CD8-positive, alpha-beta memory T cell (primary cell): Measurements from ENCODE around the gene RNASE3. TPM values are rescaled to one million over a fixed set of nuclear protein-coding genes. Genes with fewer than 3 reads are reported as not detected.
"Not testable (repeated sequence)": the region's sequence is repeated elsewhere in the genome, so short reads cannot be mapped to it uniquely, and the experiment has no call there.

ENCODE experiments used
- CTCF ChIA-PET: fragments of 350-600 bp; sonication (Branson Sonifier 250); formaldehyde crosslinking; loops from one replicate; lab custom pipeline; 2021; ENCODE audit warnings: antibody characterized with exemption; lab: Charles Lee
- POLR2A ChIA-PET: fragments of 350-600 bp; sonication (Branson Sonifier 250); formaldehyde crosslinking; loops from one replicate; lab custom pipeline; 2021; ENCODE audit warnings: antibody characterized with exemption; lab: Charles Lee
- DNase-seq, 5 donors: peaks; one replicate each; pipeline versions ENCODE4 v3.0.0 to v3.0.0-alpha.2; 2020 to 2022; ENCODE audit warnings: mixed read lengths in 1 of 5
- H3K27ac ChIP-seq: one replicate; pipeline ENCODE4 v1.7.0; 2013; ENCODE audit warnings: low read depth, mild to moderate bottlenecking, low read length, moderate library complexity
- H3K27me3 ChIP-seq: 2 replicates; pipeline ENCODE4 v1.7.0; 2013; ENCODE audit warnings: low read length, mild to moderate bottlenecking; ENCODE audit not compliant: insufficient read depth, poor library complexity, severe bottlenecking
- H3K36me3 ChIP-seq: 2 replicates; pipeline ENCODE4 v1.7.0; 2013; ENCODE audit warnings: mild to moderate bottlenecking, low read length, moderate library complexity; ENCODE audit not compliant: insufficient read depth
- H3K4me1 ChIP-seq: 2 replicates; pipeline ENCODE4 v1.7.0; 2013; ENCODE audit warnings: mild to moderate bottlenecking, low read length, moderate library complexity; ENCODE audit not compliant: insufficient read depth
- H3K4me3 ChIP-seq: 2 replicates; pipeline ENCODE4 v1.7.0; 2013; ENCODE audit warnings: mild to moderate bottlenecking, low read length
- H3K9me3 ChIP-seq: 2 replicates; pipeline ENCODE4 v1.7.0; 2013; ENCODE audit warnings: mild to moderate bottlenecking, low read length
- H3K27ac Mint-ChIP-seq, 8 donors: one replicate each; pipeline ENCODE4 v1.8.0; 2020 to 2021; ENCODE audit warnings: mixed read lengths in 8 of 8, mild to moderate bottlenecking in 6 of 8, inconsistent platforms in 3 of 8, moderate library complexity in 3 of 8
- H3K27me3 Mint-ChIP-seq, 2 donors: one replicate each; pipeline ENCODE4 v1.8.0; 2020 to 2021; ENCODE audit warnings: mixed read lengths in 2 of 2, mild to moderate bottlenecking in 1 of 2, moderate library complexity in 1 of 2
- H3K36me3 Mint-ChIP-seq, 3 donors: one replicate each; pipeline ENCODE4 v1.8.0; 2020 to 2021; ENCODE audit warnings: mixed read lengths in 3 of 3, inconsistent platforms in 1 of 3, mild to moderate bottlenecking in 1 of 3
- H3K4me1 Mint-ChIP-seq, 3 donors: one replicate each; pipeline ENCODE4 v1.8.0; 2020 to 2021; ENCODE audit warnings: mixed read lengths in 3 of 3, inconsistent platforms in 1 of 3, mild to moderate bottlenecking in 1 of 3
- H3K4me3 Mint-ChIP-seq, 7 donors: one replicate each; pipeline ENCODE4 v1.8.0; 2020 to 2021; ENCODE audit warnings: mixed read lengths in 7 of 7, mild to moderate bottlenecking in 6 of 7, moderate library complexity in 4 of 7, inconsistent platforms in 2 of 7
- H3K9me3 Mint-ChIP-seq, 5 donors: one replicate each; pipeline ENCODE4 v1.8.0; 2020 to 2022; ENCODE audit warnings: mixed read lengths in 5 of 5, mild to moderate bottlenecking in 3 of 5, moderate library complexity in 2 of 5, inconsistent platforms in 1 of 5
- polyA plus RNA-seq: library from polyadenylated mRNA; unstranded; fragments of 300-500 nt; fragmentation: Illumina TruSeq; gene quantifications from one replicate; pipeline ENCODE4 v1.2.3, GENCODE V29; 2021
- total RNA-seq, 2 experiments: library from RNA; stranded (reverse); gene quantifications; one replicate each; pipeline ENCODE4 v1.2.3, GENCODE V29; 2021

Gene RNASE3
- total RNA-seq = not detected
- polyA plus RNA-seq = not detected

- CTCF ChIA-PET, H3K9me3 ChIP-seq, H3K27ac Mint-ChIP-seq, H3K27me3 ChIP-seq, H3K36me3 ChIP-seq, POLR2A ChIA-PET, H3K27ac ChIP-seq, H3K36me3 Mint-ChIP-seq, H3K4me1 ChIP-seq, DNase-seq, H3K4me3 ChIP-seq, H3K4me1 Mint-ChIP-seq, H3K9me3 Mint-ChIP-seq, H3K4me3 Mint-ChIP-seq: not testable (repeated sequence)
- H3K27me3 Mint-ChIP-seq = peaks cover 14 to 65% of the 10 kb centered on the region in 2 donors
Observed at GRCh38 chr14:20891126-20891825, at the start of gene RNASE3. Gene RNASE3 (plus strand): TSS chr14:20891385. CDS start chr14:20891687, 302 bp downstream.

GRCh38 chr14:20846560-20846959 is 44.6 kb upstream of the RNASE3 start:
- H3K4me1 ChIP-seq = no peaks in the 10 kb centered on the region
- no peaks in the 10 kb centered on the region for H3K27me3 ChIP-seq
- no peaks in the 10 kb centered on the region for H3K36me3 ChIP-seq
- Mint-ChIP-seq H3K27ac (no peak overlapping the region), H3K36me3 (no peaks in the 10 kb centered on the region), H3K4me3 (no peak overlapping the region), H3K9me3 (no peaks in the 10 kb centered on the region), H3K4me1 (no peaks in the 10 kb centered on the region), H3K27me3 (peaks cover 4 to 31% of the 10 kb centered on the region in 2 donors)
- no peaks in the 10 kb centered on the region for H3K9me3 ChIP-seq
- no peak overlapping the region for H3K27ac ChIP-seq
- no peak for DNase-seq
- ChIA-PET POLR2A (no interaction called here), CTCF (no interaction called here)
- no peak overlapping the region for H3K4me3 ChIP-seq

- no peak overlapping the region for H3K4me3 ChIP-seq
- Mint-ChIP-seq H3K36me3 (no peaks in the 10 kb centered on the region), H3K27ac (peak overlapping the region in 1 of 8 donors; percentile 4)
Observed at GRCh38 chr14:20848316-20848954, 42.8 kb upstream of the RNASE3 start.

GRCh38 chr14:20848955-20849570 is 42.1 kb upstream of the RNASE3 start:
- CTCF ChIA-PET = interaction anchor here (1.5 kb wide), 1 partner anchor 9 kb away, joined by 8 read pairs; no protein-coding TSS in a partner anchor
- H3K9me3 ChIP-seq = no peaks in the 10 kb centered on the region
- no peaks in the 10 kb centered on the region for H3K36me3 ChIP-seq
- no peak for DNase-seq
- Mint-ChIP-seq H3K9me3 (no peaks in the 10 kb centered on the region), H3K27ac (no peak overlapping the region), H3K36me3 (no peaks in the 10 kb centered on the region), H3K4me3 (no peak overlapping the region), H3K4me1 (no peaks in the 10 kb centered on the region), H3K27me3 (peaks cover 5 to 31% of the 10 kb centered on the region in 2 donors)
- H3K27me3 ChIP-seq = no peaks in the 10 kb centered on the region
- no peak overlapping the region for H3K4me3 ChIP-seq
- H3K27ac ChIP-seq = no peak overlapping the region
- no peaks in the 10 kb centered on the region for H3K4me1 ChIP-seq
- POLR2A ChIA-PET = no interaction called here

More at GRCh38 chr14:20848316-20848954, 42.8 kb upstream of the RNASE3 start:
- DNase-seq = no peak
- H3K27me3 Mint-ChIP-seq = peaks cover 5 to 31% of the 10 kb centered on the region in 2 donors
- H3K9me3 Mint-ChIP-seq = no peaks in the 10 kb centered on the region
- ChIA-PET CTCF (interaction anchor here (1.5 kb wide), 1 partner anchor 10 kb away, joined by 8 read pairs; no protein-coding TSS in a partner anchor), POLR2A (no interaction called here)
- no peak overlapping the region for H3K4me3 Mint-ChIP-seq
- H3K4me1 Mint-ChIP-seq = no peaks in the 10 kb centered on the region
- H3K36me3 ChIP-seq = no peaks in the 10 kb centered on the region
- H3K9me3 ChIP-seq = no peaks in the 10 kb centered on the region
- no peaks in the 10 kb centered on the region for H3K27me3 ChIP-seq
- H3K4me1 ChIP-seq = no peaks in the 10 kb centered on the region
- no peak overlapping the region for H3K27ac ChIP-seq

- CTCF ChIA-PET = no interaction called here
- no peaks in the 10 kb centered on the region for H3K36me3 Mint-ChIP-seq
- no peaks in the 10 kb centered on the region for H3K9me3 Mint-ChIP-seq
- no peak overlapping the region for H3K27ac ChIP-seq
- DNase-seq = no peak
- H3K4me1 ChIP-seq = no peaks in the 10 kb centered on the region
- H3K27me3 ChIP-seq = no peaks in the 10 kb centered on the region
- H3K27me3 Mint-ChIP-seq = peaks cover 13 to 31% of the 10 kb centered on the region in 2 donors
- H3K4me3 ChIP-seq = no peak overlapping the region
- no peak overlapping the region for H3K4me3 Mint-ChIP-seq
- POLR2A ChIA-PET = no interaction called here
- no peaks in the 10 kb centered on the region for H3K9me3 ChIP-seq
- peak overlapping the region in 1 of 8 donors; percentile 84 for H3K27ac Mint-ChIP-seq
- H3K4me1 Mint-ChIP-seq = peaks cover 0 to 5% (median 5%) of the 10 kb centered on the region in 3 donors
- H3K36me3 ChIP-seq = no peaks in the 10 kb centered on the region
Observed at GRCh38 chr14:20853042-20853441, 38.1 kb upstream of the RNASE3 start.

- Mint-ChIP-seq H3K36me3 (no peaks in the 10 kb centered on the region), H3K4me3 (no peak overlapping the region), H3K27me3 (peaks cover 14 to 32% of the 10 kb centered on the region in 2 donors), H3K9me3 (no peaks in the 10 kb centered on the region), H3K4me1 (peaks cover 0 to 5% (median 5%) of the 10 kb centered on the region in 3 donors), H3K27ac (no peak overlapping the region)
- no peak overlapping the region for H3K4me3 ChIP-seq
- POLR2A ChIA-PET = no interaction called here
- CTCF ChIA-PET = interaction anchor here (0.6 to 2.1 kb wide), 5 partner anchors 92 to 242 kb away, joined by 3 to 9 read pairs (median 3); no protein-coding TSS in a partner anchor
- no peaks in the 10 kb centered on the region for H3K9me3 ChIP-seq
- peaks cover 5% of the 10 kb centered on the region for H3K27me3 ChIP-seq
- H3K27ac ChIP-seq = no peak overlapping the region
- no peaks in the 10 kb centered on the region for H3K4me1 ChIP-seq
- H3K36me3 ChIP-seq = no peaks in the 10 kb centered on the region
- peak in 4 of 5 donors; percentile 5 to 52 (median 38) for DNase-seq
Observed at GRCh38 chr14:20855652-20856291, 35.4 kb upstream of the RNASE3 start.

- Mint-ChIP-seq H3K36me3 (peaks cover 0 to 2% (median 0%) of the 10 kb centered on the region in 3 donors), H3K9me3 (peaks cover 0 to 5% (median 0%) of the 10 kb centered on the region in 5 donors), H3K27me3 (peaks cover 13 to 43% of the 10 kb centered on the region in 2 donors), H3K4me3 (no peak overlapping the region), H3K27ac (no peak overlapping the region), H3K4me1 (peaks cover 0 to 5% (median 5%) of the 10 kb centered on the region in 3 donors)
- ChIA-PET CTCF (interaction anchor here (0.5 to 3.4 kb wide), 16 partner anchors 8 to 190 kb away, joined by 3 to 26 read pairs (median 5); no protein-coding TSS in a partner anchor), POLR2A (no interaction called here)
- H3K27ac ChIP-seq = no peak overlapping the region
- peaks cover 5% of the 10 kb centered on the region for H3K27me3 ChIP-seq
- H3K9me3 ChIP-seq = no peaks in the 10 kb centered on the region
- H3K36me3 ChIP-seq = no peaks in the 10 kb centered on the region
- H3K4me3 ChIP-seq = no peak overlapping the region
- DNase-seq = no peak
- no peaks in the 10 kb centered on the region for H3K4me1 ChIP-seq
Observed at GRCh38 chr14:20857207-20857606, 34.0 kb upstream of the RNASE3 start.
